Measurements from ENCODE around the gene RREB1.

The RREB1 gene

GRCh38 chr6:7171733-7172132 lies 64.0 kb downstream of the RREB1 start:
- Histone ChIP-seq H4K20me1 (ENCODE audit: control insufficient read depth, insufficient read depth, low read depth, low read length) (peaks cover 33% of the 10 kb centered on the region), H3K4me1 (ENCODE audit: control insufficient read depth, low read length) (peaks cover 46% of the 10 kb centered on the region)

DNA sequence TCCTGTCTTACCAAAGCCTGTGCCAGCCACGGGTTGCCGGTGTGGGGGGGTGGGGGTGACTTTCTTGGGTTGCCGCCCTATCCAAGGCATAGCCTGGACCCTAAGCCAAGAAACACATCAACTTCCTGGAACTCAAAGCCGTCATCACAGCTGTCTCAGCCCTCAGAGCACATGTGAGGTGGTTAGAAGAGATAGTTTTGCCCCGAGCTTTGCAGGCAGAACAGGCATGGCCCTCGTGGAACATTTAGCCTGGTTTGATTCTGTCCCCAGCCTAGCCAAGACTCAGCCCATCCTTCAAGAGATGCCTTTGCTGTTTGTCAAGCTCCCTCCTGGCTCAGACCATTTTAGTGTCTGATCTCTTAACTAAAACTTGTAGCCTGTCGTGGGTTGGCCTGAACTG lies 64.9 kb downstream of the RREB1 start:
- Histone ChIP-seq H3K4me2 (ENCODE audit: low read length) (no peak overlapping the region), H3K4me1 (ENCODE audit: control insufficient read depth, low read length) (peaks cover 46% of the 10 kb centered on the region), H3K27ac (ENCODE audit: low read depth, low read length) (no peak overlapping the region), H3K9me3 (ENCODE audit: control insufficient read depth, insufficient read depth, low read length) (no peaks in the 10 kb centered on the region), H3K79me2 (ENCODE audit: control insufficient read depth, low read length) (peaks cover 61% of the 10 kb centered on the region), H3K4me3 (ENCODE audit: low read length) (no peak overlapping the region), H3F3A (ENCODE audit: control insufficient read depth, insufficient read depth) (no peaks in the 10 kb centered on the region), H3K36me3 (ENCODE audit: control insufficient read depth, low read length) (peaks cover 5% of the 10 kb centered on the region; the same call in 1 of the 2 replicates), H4K20me1 (ENCODE audit: control insufficient read depth, insufficient read depth, low read depth, low read length) (peaks cover 33% of the 10 kb centered on the region), H3K27me3 (ENCODE audit: control insufficient read depth, low read length) (no peaks in the 10 kb centered on the region), H3K9me2 (replicated peaks; ENCODE audit: control insufficient read depth, low read length) (no peaks in the 10 kb centered on the region)
- TF ChIP-seq, protein P1, sequence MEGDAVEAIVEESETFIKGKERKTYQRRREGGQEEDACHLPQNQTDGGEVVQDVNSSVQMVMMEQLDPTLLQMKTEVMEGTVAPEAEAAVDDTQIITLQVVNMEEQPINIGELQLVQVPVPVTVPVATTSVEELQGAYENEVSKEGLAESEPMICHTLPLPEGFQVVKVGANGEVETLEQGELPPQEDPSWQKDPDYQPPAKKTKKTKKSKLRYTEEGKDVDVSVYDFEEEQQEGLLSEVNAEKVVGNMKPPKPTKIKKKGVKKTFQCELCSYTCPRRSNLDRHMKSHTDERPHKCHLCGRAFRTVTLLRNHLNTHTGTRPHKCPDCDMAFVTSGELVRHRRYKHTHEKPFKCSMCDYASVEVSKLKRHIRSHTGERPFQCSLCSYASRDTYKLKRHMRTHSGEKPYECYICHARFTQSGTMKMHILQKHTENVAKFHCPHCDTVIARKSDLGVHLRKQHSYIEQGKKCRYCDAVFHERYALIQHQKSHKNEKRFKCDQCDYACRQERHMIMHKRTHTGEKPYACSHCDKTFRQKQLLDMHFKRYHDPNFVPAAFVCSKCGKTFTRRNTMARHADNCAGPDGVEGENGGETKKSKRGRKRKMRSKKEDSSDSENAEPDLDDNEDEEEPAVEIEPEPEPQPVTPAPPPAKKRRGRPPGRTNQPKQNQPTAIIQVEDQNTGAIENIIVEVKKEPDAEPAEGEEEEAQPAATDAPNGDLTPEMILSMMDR (IDR thresholded peaks at IDR 0.05; ENCODE audit: low read depth, low read length, poor library complexity, severe bottlenecking) = no peak
- TF ChIP-seq EZH2phosphoT487 (IDR thresholded peaks at IDR 0.05; ENCODE audit: borderline replicate concordance, low read length) = no peak

More at GRCh38 chr6:7171733-7172132, 64.0 kb downstream of the RREB1 start:
- H3K36me3 ChIP-seq (ENCODE audit: control insufficient read depth, low read length) = peaks cover 5% of the 10 kb centered on the region; the same call in 1 of the 2 replicates
- peak overlapping the region; percentile 57 for H3K4me2 ChIP-seq (ENCODE audit: low read length)
- peak overlapping the region; percentile 46 for H3K4me3 ChIP-seq (ENCODE audit: low read length)
- H3K79me2 ChIP-seq (ENCODE audit: control insufficient read depth, low read length) = peaks cover 65% of the 10 kb centered on the region
- no peaks in the 10 kb centered on the region for H3K9me3 ChIP-seq (ENCODE audit: control insufficient read depth, insufficient read depth, low read length)
- no peaks in the 10 kb centered on the region for H3K9me2 ChIP-seq (replicated peaks; ENCODE audit: control insufficient read depth, low read length)
- no peak overlapping the region for H3K27ac ChIP-seq (ENCODE audit: low read depth, low read length)
- H3K27me3 ChIP-seq (ENCODE audit: control insufficient read depth, low read length) = no peaks in the 10 kb centered on the region
- no peaks in the 10 kb centered on the region for H3F3A ChIP-seq (ENCODE audit: control insufficient read depth, insufficient read depth)
- TF ChIP-seq, protein P1 (IDR thresholded peaks at IDR 0.05; ENCODE audit: low read depth, low read length, poor library complexity, severe bottlenecking) = no peak
- no peak for TF ChIP-seq EZH2phosphoT487 (IDR thresholded peaks at IDR 0.05; ENCODE audit: borderline replicate concordance, low read length)

- no peak for TF ChIP-seq EZH2phosphoT487 (IDR thresholded peaks at IDR 0.05; ENCODE audit: borderline replicate concordance, low read length)
- TF ChIP-seq, protein P1 (IDR thresholded peaks at IDR 0.05; ENCODE audit: low read depth, low read length, poor library complexity, severe bottlenecking) = no peak
- Histone ChIP-seq H3K36me3 (ENCODE audit: control insufficient read depth, low read length) (peaks cover 14% of the 10 kb centered on the region), H3F3A (ENCODE audit: control insufficient read depth, insufficient read depth) (no peaks in the 10 kb centered on the region), H3K27ac (ENCODE audit: low read depth, low read length) (no peak overlapping the region), H3K4me1 (ENCODE audit: control insufficient read depth, low read length) (peaks cover 37% of the 10 kb centered on the region), H3K9me3 (ENCODE audit: control insufficient read depth, insufficient read depth, low read length) (no peaks in the 10 kb centered on the region), H3K4me3 (ENCODE audit: low read length) (no peak overlapping the region), H3K79me2 (ENCODE audit: control insufficient read depth, low read length) (peaks cover 53% of the 10 kb centered on the region), H3K9me2 (replicated peaks; ENCODE audit: control insufficient read depth, low read length) (no peaks in the 10 kb centered on the region), H3K27me3 (ENCODE audit: control insufficient read depth, low read length) (no peaks in the 10 kb centered on the region), H3K4me2 (ENCODE audit: low read length) (no peak overlapping the region), H4K20me1 (ENCODE audit: control insufficient read depth, insufficient read depth, low read depth, low read length) (peaks cover 30% of the 10 kb centered on the region)
Measured at GRCh38 chr6:7173843-7174503, 66.2 kb downstream of the RREB1 start.
